ENCODE measurements around the gene SLC6A1. TPM values are rescaled to one million over a fixed set of nuclear protein-coding genes. Genes with fewer than 3 reads are reported as not detected.

The SLC6A1 gene
- total and polyA plus RNA-seq, 7 experiments from 2014 or later = not detected

DNA sequence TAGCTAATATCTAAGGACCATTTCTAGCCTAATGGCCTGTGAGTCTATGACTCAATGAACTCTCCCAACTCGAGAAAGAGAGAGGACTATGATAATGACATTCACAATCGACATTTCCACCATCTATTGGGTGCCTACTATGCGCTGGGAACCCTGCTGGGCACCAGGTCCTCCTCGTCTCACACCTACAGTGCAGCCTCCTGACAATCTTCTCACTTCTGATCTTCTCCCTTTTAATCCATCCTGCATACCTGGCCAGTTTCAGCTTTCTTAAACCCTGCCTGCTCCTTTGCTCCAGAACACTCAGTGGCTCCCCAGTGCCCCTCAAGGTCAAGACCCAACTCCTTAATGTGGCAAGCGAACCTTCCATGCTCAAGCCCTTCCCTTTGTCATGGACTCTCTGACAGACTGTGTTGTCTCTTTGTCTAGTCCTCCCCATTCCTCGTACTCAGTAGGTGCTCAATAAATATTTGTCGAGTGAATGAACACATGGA, 3.5 kb upstream of the SLC6A1 start:
- no peak for ATAC-seq
- no peak for DNase-seq
- H3K9me3 Mint-ChIP-seq = peaks cover 0 to 5% (median 0%) of the 10 kb centered on the region in 11 donors
- no peaks in the 10 kb centered on the region for H3K9me3 ChIP-seq (ENCODE audit: control insufficient read depth in 2 of 3, low read length in 3 of 3)
- intact Hi-C loops (cut with micrococcal nuclease) = no loop called here
- H3K4me3 ChIP-seq (ENCODE audit: low read length) = no peak overlapping the region
- H3K4me1 Mint-ChIP-seq = peaks cover 5 to 14% (median 6%) of the 10 kb centered on the region in 7 donors
- peaks cover 0 to 10% of the 10 kb centered on the region in 2 donors for H3K27me3 ChIP-seq (ENCODE audit: control insufficient read depth in 2 of 2, insufficient read depth in 2 of 2, low read length in 2 of 2)
- H3K4me3 Mint-ChIP-seq = no peak overlapping the region
- no peaks in the 10 kb centered on the region for H3K4me1 ChIP-seq (ENCODE audit: control insufficient read depth in 2 of 2, insufficient read depth in 2 of 2, low read length in 2 of 2)
- no peaks in the 10 kb centered on the region for H3K36me3 ChIP-seq (ENCODE audit: control insufficient read depth in 2 of 3, insufficient read depth in 3 of 3, low read length in 3 of 3)
- POLR2A ChIA-PET = no interaction called here
- peaks cover 0 to 6% (median 0%) of the 10 kb centered on the region in 5 donors for H3K36me3 Mint-ChIP-seq
- CTCF ChIA-PET = no interaction called here
- peaks cover 36 to 50% (median 41%) of the 10 kb centered on the region in 5 donors for H3K27me3 Mint-ChIP-seq
- H3K27ac ChIP-seq (ENCODE audit: low read depth, low read length) = no peak overlapping the region
- H3K27ac Mint-ChIP-seq = no peak overlapping the region

DNA sequence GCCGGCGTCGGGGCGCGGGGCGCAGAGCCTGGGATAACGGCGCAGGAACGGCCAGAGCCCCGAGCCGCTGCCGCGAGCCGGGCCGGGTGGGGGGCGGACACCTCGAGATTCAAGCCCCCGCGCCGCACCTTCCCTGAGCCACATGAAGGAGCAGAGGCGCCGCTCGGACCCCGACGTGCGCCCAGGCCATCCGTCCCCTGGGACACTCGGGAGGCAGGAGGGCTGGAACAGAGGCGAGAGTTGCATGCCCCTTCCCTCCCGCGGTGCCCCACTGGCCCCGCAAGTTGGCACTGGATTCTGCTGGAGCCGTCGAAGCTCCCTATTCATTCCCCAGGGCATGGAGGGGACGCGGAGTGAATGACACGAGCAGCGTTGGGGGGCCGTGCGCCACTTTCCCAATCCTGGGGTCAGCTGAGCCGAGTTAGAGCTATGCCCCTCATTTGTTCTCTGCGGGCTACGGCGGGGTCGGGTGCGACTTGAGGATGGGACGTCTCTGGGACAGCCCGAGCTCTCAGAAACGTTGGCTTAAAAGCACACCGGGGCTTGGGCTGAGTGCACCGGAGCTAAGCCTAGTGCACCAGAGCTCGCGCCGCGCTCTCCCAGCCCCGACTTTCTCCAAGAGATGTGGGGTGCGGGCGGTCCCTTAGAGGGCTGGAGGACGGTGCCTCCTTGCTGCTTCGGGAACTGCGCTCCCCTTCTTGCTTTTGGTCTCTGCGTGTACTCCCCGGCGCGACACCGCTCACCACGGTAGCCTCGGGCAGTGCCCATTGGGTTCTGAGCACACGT, 588 bp downstream of the SLC6A1 start:
- CTCF ChIA-PET = no interaction called here
- no peak overlapping the region for H3K27ac Mint-ChIP-seq
- Histone ChIP-seq H3K4me1 (ENCODE audit: control insufficient read depth in 2 of 2, insufficient read depth in 2 of 2, low read length in 2 of 2) (no peaks in the 10 kb centered on the region), H3K9me3 (ENCODE audit: control insufficient read depth in 2 of 3, low read length in 3 of 3) (no peaks in the 10 kb centered on the region), H3K27me3 (ENCODE audit: control insufficient read depth in 2 of 2, insufficient read depth in 2 of 2, low read length in 2 of 2) (peaks cover 0 to 10% of the 10 kb centered on the region in 2 donors), H3K27ac (ENCODE audit: low read depth, low read length) (no peak overlapping the region), H3K4me3 (ENCODE audit: low read length) (no peak overlapping the region), H3K36me3 (ENCODE audit: control insufficient read depth in 2 of 3, insufficient read depth in 3 of 3, low read length in 3 of 3) (no peaks in the 10 kb centered on the region)
- H3K36me3 Mint-ChIP-seq = peaks cover 0 to 6% (median 0%) of the 10 kb centered on the region in 5 donors
- DNase-seq (no peak), ATAC-seq (no peak)
- POLR2A ChIA-PET = no interaction called here
- H3K4me1 Mint-ChIP-seq = peaks cover 5 to 14% (median 6%) of the 10 kb centered on the region in 7 donors
- intact Hi-C loops (cut with micrococcal nuclease) = no loop called here
- H3K27me3 Mint-ChIP-seq = peaks cover 56 to 82% (median 68%) of the 10 kb centered on the region in 5 donors
- H3K9me3 Mint-ChIP-seq = peaks cover 0 to 5% (median 0%) of the 10 kb centered on the region in 11 donors
- peak overlapping the region in 3 of 10 donors; percentile 23 to 59 (median 45) for H3K4me3 Mint-ChIP-seq

DNA sequence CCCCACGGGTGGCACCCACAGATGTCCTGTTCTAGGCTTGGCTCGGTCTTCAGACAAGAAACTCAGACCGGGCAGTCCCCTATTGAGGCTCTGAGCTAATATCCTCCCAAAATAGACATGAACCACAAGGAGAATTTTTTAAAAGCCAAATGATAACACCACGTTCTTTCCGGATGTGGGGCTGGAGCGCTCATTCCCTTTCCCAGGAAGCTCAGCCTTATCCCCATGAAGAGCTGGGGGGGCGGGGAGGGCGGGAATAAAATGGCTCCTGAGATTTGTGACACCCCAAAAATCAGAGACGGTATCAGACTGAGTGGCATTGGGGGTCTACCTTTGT, 1.1 kb downstream of the SLC6A1 start:
- DNase-seq (no peak), ATAC-seq (no peak)
- ChIA-PET CTCF (no interaction called here), POLR2A (no interaction called here)
- Histone ChIP-seq H3K27ac (ENCODE audit: low read depth, low read length) (no peak overlapping the region), H3K9me3 (ENCODE audit: control insufficient read depth in 2 of 3, low read length in 3 of 3) (no peaks in the 10 kb centered on the region), H3K4me1 (ENCODE audit: control insufficient read depth in 2 of 2, insufficient read depth in 2 of 2, low read length in 2 of 2) (no peaks in the 10 kb centered on the region), H3K36me3 (ENCODE audit: control insufficient read depth in 2 of 3, insufficient read depth in 3 of 3, low read length in 3 of 3) (no peaks in the 10 kb centered on the region), H3K27me3 (ENCODE audit: control insufficient read depth in 2 of 2, insufficient read depth in 2 of 2, low read length in 2 of 2) (peaks cover 0 to 10% of the 10 kb centered on the region in 2 donors), H3K4me3 (ENCODE audit: low read length) (no peak overlapping the region)
- H3K36me3 Mint-ChIP-seq = peaks cover 0 to 6% (median 0%) of the 10 kb centered on the region in 5 donors
- H3K4me1 Mint-ChIP-seq = peaks cover 5 to 14% (median 6%) of the 10 kb centered on the region in 7 donors
- intact Hi-C loops (cut with micrococcal nuclease) = no loop called here
- peaks cover 0 to 5% (median 0%) of the 10 kb centered on the region in 11 donors for H3K9me3 Mint-ChIP-seq
- peak overlapping the region in 3 of 10 donors; percentile 23 to 59 (median 45) for H3K4me3 Mint-ChIP-seq
- peaks cover 56 to 88% (median 66%) of the 10 kb centered on the region in 5 donors for H3K27me3 Mint-ChIP-seq
- no peak overlapping the region for H3K27ac Mint-ChIP-seq

DNA sequence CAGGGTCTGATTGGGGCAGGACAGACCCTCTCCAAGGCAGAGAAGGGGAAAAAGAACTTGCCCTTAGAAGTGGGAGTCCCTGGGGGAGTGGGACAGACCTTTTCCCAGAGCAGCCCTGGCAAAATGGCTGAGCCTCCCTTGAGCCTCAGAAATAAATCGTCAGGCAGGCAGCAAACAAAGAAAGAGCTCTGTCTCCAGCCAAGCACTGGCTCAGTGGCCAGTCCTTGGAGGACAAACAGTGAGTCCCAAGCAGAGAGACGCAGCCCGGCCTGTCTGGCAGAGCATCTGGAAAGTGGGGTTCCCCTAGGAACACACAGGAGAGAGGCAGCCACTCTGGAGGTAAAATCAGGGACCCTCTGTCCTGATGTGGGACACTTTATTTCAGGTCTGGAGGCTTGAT, 1.8 kb downstream of the SLC6A1 start:
- intact Hi-C loops (cut with micrococcal nuclease) = no loop called here
- peaks cover 0 to 10% of the 10 kb centered on the region in 2 donors for H3K27me3 ChIP-seq (ENCODE audit: control insufficient read depth in 2 of 2, insufficient read depth in 2 of 2, low read length in 2 of 2)
- no peak overlapping the region for H3K27ac Mint-ChIP-seq
- ATAC-seq (no peak), DNase-seq (no peak)
- CTCF ChIA-PET = no interaction called here
- H3K36me3 Mint-ChIP-seq = peaks cover 0 to 6% (median 0%) of the 10 kb centered on the region in 5 donors
- H3K4me1 Mint-ChIP-seq = peaks cover 5 to 14% (median 6%) of the 10 kb centered on the region in 7 donors
- no peaks in the 10 kb centered on the region for H3K9me3 ChIP-seq (ENCODE audit: control insufficient read depth in 2 of 3, low read length in 3 of 3)
- POLR2A ChIA-PET = no interaction called here
- peaks cover 52 to 86% (median 62%) of the 10 kb centered on the region in 5 donors for H3K27me3 Mint-ChIP-seq
- peaks cover 0 to 5% (median 0%) of the 10 kb centered on the region in 11 donors for H3K9me3 Mint-ChIP-seq
- H3K4me1 ChIP-seq (ENCODE audit: control insufficient read depth in 2 of 2, insufficient read depth in 2 of 2, low read length in 2 of 2) = no peaks in the 10 kb centered on the region
- no peak overlapping the region for H3K4me3 Mint-ChIP-seq
- no peak overlapping the region for H3K27ac ChIP-seq (ENCODE audit: low read depth, low read length)
- H3K4me3 ChIP-seq (ENCODE audit: low read length) = no peak overlapping the region
- H3K36me3 ChIP-seq (ENCODE audit: control insufficient read depth in 2 of 3, insufficient read depth in 3 of 3, low read length in 3 of 3) = no peaks in the 10 kb centered on the region

DNA sequence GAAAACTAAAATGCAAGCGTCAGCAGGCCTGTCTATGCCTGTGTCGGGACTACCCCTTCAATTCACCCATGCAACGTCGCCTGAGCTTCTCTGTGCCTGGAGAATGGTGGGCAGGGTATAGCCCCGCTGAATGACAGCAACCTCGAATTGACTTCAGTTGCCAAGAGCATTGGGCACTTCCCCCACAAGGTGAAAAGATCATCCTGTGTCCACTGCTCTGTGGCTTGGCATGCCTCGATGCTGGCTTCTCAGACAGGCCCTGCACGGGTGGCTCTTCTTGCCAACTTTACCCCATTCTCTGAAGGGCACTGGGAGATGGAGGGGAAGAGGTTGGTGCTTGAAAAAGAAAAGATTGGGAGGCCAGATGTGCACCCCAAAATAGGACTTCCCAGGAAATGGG, 3.3 kb downstream of the SLC6A1 start:
- no peaks in the 10 kb centered on the region for H3K36me3 ChIP-seq (ENCODE audit: control insufficient read depth in 2 of 3, insufficient read depth in 3 of 3, low read length in 3 of 3)
- Mint-ChIP-seq H3K4me1 (peaks cover 5 to 14% (median 6%) of the 10 kb centered on the region in 7 donors), H3K27me3 (peaks cover 45 to 80% (median 52%) of the 10 kb centered on the region in 5 donors), H3K27ac (no peak overlapping the region), H3K4me3 (no peak overlapping the region), H3K36me3 (peaks cover 0 to 6% (median 0%) of the 10 kb centered on the region in 5 donors), H3K9me3 (peaks cover 0 to 5% (median 0%) of the 10 kb centered on the region in 11 donors)
- no peaks in the 10 kb centered on the region for H3K9me3 ChIP-seq (ENCODE audit: control insufficient read depth in 2 of 3, low read length in 3 of 3)
- intact Hi-C loops (cut with micrococcal nuclease) = no loop called here
- H3K4me3 ChIP-seq (ENCODE audit: low read length) = no peak overlapping the region
- ATAC-seq = no peak
- no peak overlapping the region for H3K27ac ChIP-seq (ENCODE audit: low read depth, low read length)
- H3K27me3 ChIP-seq (ENCODE audit: control insufficient read depth in 2 of 2, insufficient read depth in 2 of 2, low read length in 2 of 2) = peaks cover 0 to 6% of the 10 kb centered on the region in 2 donors
- no peak for DNase-seq
- ChIA-PET POLR2A (no interaction called here), CTCF (no interaction called here)
- no peaks in the 10 kb centered on the region for H3K4me1 ChIP-seq (ENCODE audit: control insufficient read depth in 2 of 2, insufficient read depth in 2 of 2, low read length in 2 of 2)

DNA sequence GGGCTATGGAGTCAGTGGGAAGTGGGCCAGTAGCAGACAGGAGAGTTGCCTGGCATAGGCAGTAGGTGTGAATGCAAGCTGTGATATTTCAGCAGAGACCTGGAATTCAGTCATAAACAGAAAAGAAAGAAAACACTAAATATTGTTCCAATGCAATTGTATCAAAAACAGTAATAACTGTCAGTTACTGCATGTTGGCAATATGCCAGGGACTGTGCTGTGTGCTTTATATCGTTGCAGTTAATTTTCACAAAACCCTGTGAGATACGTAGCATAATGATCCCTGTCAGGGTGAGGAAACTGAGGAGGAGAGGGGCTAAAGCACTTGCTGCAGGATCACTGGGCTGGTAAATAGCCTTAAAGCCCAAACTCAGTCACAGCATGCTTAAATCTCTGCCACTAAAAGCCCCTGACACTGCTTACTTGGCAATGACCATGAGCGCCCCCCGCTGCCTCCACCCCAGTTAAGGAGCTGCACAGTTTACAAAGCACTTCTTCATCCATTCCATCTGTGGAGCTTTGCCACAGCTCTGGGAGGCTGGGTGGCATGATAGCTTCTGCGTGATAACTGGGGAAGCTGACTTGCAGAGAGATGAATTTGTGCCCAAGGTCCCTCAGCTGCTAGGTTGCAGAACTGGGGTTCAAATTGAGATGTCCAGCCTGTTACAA, 3.9 kb downstream of the SLC6A1 start:
- POLR2A ChIA-PET = no interaction called here
- ATAC-seq = no peak
- CTCF ChIA-PET = no interaction called here

More for the DNA sequence above, 3.9 kb downstream of the SLC6A1 start:
- no peaks in the 10 kb centered on the region for H3K36me3 ChIP-seq (ENCODE audit: control insufficient read depth in 2 of 3, insufficient read depth in 3 of 3, low read length in 3 of 3)
- no peak overlapping the region for H3K27ac ChIP-seq (ENCODE audit: low read depth, low read length)
- Mint-ChIP-seq H3K9me3 (peaks cover 0 to under 1% (median 0%) of the 10 kb centered on the region in 11 donors), H3K4me1 (peaks cover 4 to 10% (median 7%) of the 10 kb centered on the region in 7 donors), H3K27me3 (peaks cover 40 to 80% (median 50%) of the 10 kb centered on the region in 5 donors), H3K27ac (no peak overlapping the region), H3K36me3 (peaks cover 0 to under 1% (median 0%) of the 10 kb centered on the region in 5 donors), H3K4me3 (no peak overlapping the region)
- peaks cover 0 to 6% of the 10 kb centered on the region in 2 donors for H3K27me3 ChIP-seq (ENCODE audit: control insufficient read depth in 2 of 2, insufficient read depth in 2 of 2, low read length in 2 of 2)
- intact Hi-C loops (cut with micrococcal nuclease) = no loop called here
- DNase-seq = no peak
- no peak overlapping the region for H3K4me3 ChIP-seq (ENCODE audit: low read length)
- H3K4me1 ChIP-seq (ENCODE audit: control insufficient read depth in 2 of 2, insufficient read depth in 2 of 2, low read length in 2 of 2) = no peaks in the 10 kb centered on the region
- no peaks in the 10 kb centered on the region for H3K9me3 ChIP-seq (ENCODE audit: control insufficient read depth in 2 of 3, low read length in 3 of 3)

All from naive thymus-derived CD4-positive, alpha-beta T cell (primary cell).